GM10248 (cell line): ENCODE data around the gene WNT7A.

Experiments
- CTCF ChIA-PET: fragments of 300-600 bp; sonication (Branson Sonifier 250); formaldehyde crosslinking; extraction: SDS; loops from one replicate; lab custom pipeline; 2021; ENCODE audit warnings: antibody characterized with exemption; lab: Yijun Ruan, JAX
- POLR2A ChIA-PET: fragments of 350-650 bp; sonication (Branson Sonifier 250); formaldehyde crosslinking; extraction: SDS; loops from one replicate; lab custom pipeline; 2020; ENCODE audit warnings: antibody characterized with exemption; lab: Yijun Ruan, JAX
- DNase-seq: peaks from one replicate; pipeline ENCODE4 v3.0.0; 2012; ENCODE audit errors: extremely low spot score
- TF ChIP-seq, protein P1 (sequence below): IDR thresholded peaks from 2 replicates; pipeline ENCODE4 v1.5.1; 2012; ENCODE audit warnings: mild to moderate bottlenecking, low read depth; ENCODE audit errors: extremely low read depth, missing control alignments, control extremely low read depth

The WNT7A gene

DNA sequence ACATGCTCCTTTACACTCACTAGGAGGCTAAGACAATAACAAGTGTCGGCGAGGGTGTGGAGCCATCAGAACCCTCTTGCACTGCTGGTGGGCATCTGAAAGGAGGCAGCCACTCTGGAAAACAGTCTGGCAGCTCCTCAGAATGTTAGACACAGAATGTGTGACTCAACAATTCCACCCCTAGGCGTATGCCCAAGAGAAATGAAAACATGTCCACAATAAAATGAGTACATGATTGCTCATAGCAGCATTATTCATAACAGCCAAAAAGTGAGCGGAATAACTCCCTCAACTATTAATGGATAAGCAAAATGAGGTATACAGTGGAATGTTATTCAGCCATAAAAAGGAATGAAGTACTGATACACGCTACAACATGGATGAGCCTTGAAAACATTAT lies 57.8 kb downstream of the WNT7A start:
- ChIA-PET CTCF (no interaction called here), POLR2A (no interaction called here)
- no peak for DNase-seq
- TF ChIP-seq, protein P1, sequence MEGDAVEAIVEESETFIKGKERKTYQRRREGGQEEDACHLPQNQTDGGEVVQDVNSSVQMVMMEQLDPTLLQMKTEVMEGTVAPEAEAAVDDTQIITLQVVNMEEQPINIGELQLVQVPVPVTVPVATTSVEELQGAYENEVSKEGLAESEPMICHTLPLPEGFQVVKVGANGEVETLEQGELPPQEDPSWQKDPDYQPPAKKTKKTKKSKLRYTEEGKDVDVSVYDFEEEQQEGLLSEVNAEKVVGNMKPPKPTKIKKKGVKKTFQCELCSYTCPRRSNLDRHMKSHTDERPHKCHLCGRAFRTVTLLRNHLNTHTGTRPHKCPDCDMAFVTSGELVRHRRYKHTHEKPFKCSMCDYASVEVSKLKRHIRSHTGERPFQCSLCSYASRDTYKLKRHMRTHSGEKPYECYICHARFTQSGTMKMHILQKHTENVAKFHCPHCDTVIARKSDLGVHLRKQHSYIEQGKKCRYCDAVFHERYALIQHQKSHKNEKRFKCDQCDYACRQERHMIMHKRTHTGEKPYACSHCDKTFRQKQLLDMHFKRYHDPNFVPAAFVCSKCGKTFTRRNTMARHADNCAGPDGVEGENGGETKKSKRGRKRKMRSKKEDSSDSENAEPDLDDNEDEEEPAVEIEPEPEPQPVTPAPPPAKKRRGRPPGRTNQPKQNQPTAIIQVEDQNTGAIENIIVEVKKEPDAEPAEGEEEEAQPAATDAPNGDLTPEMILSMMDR: no peak

DNA sequence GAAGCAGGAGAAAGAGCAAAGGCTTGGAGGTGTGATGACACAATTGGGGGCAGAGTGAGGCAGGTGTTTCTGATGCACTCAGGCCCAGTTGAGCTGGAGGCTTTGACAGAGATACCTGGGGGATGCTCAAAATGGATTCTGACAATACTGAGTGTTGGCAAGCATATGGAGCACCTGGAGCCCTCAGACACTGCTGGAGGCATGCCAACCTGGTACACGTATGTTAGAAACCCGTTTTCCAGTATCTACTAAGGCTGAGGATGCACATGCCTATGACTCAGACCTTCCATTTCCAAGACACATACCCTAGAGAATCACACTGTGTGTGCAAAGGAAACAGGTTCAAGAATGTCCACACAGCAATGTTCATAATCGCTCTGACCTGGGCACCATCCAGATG lies 58.7 kb downstream of the WNT7A start:
- TF ChIP-seq, protein P1: no peak
- CTCF ChIA-PET: no interaction called here
- POLR2A ChIA-PET: no interaction called here
- no peak for DNase-seq

DNA sequence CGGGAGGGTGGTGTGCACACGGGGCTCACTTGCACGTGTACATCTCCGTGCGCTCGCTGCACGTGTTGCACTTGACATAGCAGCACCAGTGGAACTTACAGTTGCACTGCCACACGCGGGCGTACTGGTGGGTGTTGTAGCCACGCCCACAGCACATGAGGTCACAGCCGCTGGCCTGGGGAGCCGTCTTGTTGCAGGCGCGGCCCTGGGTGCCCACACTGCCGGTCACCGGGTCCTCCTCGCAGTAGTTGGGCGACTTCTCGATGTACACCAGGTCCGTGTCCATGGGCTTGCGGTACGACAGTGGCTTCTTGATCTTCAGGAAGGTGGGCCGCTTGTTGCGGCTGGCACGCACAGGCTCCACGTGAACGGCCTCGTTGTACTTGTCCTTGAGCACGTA lies 61.0 kb downstream of the WNT7A start:
- DNase-seq: no peak
- CTCF ChIA-PET: no interaction called here
- TF ChIP-seq, protein P1: no peak
- POLR2A ChIA-PET: no interaction called here

DNA sequence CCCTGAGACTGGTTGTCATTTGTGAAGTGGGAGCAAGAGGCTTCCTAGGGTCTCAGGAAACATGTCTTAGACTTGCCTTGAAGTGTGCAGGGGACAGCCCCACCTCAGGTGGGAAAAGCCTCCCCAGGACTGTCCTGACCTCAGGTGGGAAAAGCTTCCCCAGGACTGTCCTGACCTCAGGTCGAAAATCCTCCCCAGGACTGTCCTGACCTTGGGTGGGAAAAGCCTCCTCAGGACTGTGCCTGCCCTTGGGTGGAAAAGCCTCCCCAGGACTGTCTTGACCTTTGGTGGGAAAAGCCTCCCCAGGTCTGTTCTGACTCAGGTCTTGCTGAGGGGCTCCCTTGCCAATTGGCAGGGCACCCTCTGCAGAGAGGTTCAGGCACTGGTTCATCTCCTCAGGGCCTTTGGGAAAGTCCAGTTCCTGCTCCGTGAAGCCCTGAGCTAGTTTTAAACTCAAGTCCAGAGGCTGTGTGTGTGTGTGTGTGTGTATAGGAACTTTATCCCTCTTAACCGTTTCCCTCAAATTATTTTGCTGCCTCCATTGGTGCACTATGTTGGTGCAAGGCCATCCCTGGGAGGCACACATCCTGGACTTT lies 64.7 kb downstream of the WNT7A start:
- no peak for DNase-seq
- CTCF ChIA-PET: no interaction called here
- POLR2A ChIA-PET: no interaction called here
- TF ChIP-seq, protein P1: no peak

DNA sequence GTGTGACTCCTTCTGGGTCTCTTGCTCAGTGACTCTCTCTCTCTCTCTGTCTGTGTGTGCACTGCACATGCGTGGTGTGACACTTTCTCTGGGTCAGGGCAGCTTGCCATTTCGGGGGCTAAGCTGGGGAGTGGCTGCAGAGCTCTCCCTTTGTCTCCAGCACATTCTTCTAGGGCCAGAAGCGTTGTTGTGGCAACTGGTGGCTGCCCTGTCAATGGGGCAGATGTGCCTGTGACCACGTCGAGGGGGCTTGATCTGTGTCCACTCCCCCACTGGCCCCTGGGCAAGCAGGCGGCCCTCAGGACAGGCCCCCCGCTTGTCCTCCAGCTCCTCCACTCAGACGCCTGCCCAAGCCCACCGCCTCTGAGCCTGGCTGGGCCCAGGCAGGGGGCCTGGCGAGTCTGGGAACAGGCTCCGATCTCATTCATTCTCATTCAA lies 67.8 kb downstream of the WNT7A start:
- ChIA-PET POLR2A (no interaction called here), CTCF (interaction anchor here (1.0 kb wide), 1 partner anchor 15 kb away, joined by 3 read pairs; no protein-coding TSS in a partner anchor)
- no peak for DNase-seq

DNA sequence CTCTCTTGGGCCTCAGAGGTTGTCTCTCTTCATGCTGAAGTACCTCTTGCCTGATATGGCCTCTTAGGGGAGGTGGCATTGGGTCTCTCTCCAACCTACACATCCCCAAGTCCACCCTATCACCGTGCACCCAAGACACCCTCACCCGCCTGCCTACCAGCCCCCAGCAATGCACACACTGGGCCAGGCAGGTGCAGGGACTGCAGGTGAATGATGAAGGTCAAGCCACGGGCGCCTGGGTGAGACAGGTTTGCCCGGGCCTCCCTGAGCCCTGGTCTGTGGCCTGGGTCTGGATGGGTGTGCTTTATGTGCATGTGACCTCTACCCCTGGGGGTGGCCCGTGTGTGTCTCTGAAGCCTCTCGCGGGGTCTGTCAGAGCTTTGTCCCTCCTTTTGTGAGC lies 68.3 kb downstream of the WNT7A start:
- no peak for DNase-seq
- ChIA-PET CTCF (no interaction called here), POLR2A (no interaction called here)
- TF ChIP-seq, protein P1: no peak

More for the DNA sequence above, 67.8 kb downstream of the WNT7A start:
- TF ChIP-seq, protein P1: no peak
